ENCODE results near the gene TLR1.
A peak's percentile ranks its signal among the peaks of the same experiment; 100 is the strongest.
"Not testable (repeated sequence)": the region's sequence is repeated elsewhere in the genome, so short reads cannot be mapped to it uniquely, and the experiment has no call there.

TLR1 gene

GRCh38 chr4:38777925-38778324 lies 26.7 kb downstream of the TLR1 start:
- not testable (repeated sequence) for DNase-seq (ENCODE audit: low read depth in 2 of 2)

GRCh38 chr4:38775326-38775725 lies 29.3 kb downstream of the TLR1 start:
- no peak for DNase-seq (ENCODE audit: low read depth in 2 of 2)

GRCh38 chr4:38774181-38774955 lies 30.2 kb downstream of the TLR1 start:
- no peak for DNase-seq (ENCODE audit: low read depth in 2 of 2)

GRCh38 chr4:38770281-38770680 lies 34.3 kb downstream of the TLR1 start:
- DNase-seq (ENCODE audit: low read depth in 2 of 2): not testable (repeated sequence)

GRCh38 chr4:38769857-38770256 lies 34.7 kb downstream of the TLR1 start:
- no peak for DNase-seq (ENCODE audit: low read depth in 2 of 2)

GRCh38 chr4:38769441-38769840 lies 35.1 kb downstream of the TLR1 start:
- no peak for DNase-seq (ENCODE audit: low read depth in 2 of 2)

- DNase-seq (ENCODE audit: low read depth in 2 of 2): no peak
Observed at GRCh38 chr4:38768968-38769394, 35.6 kb downstream of the TLR1 start.

- not testable (repeated sequence) for DNase-seq (ENCODE audit: low read depth in 2 of 2)
Observed at GRCh38 chr4:38766940-38767339, 37.7 kb downstream of the TLR1 start.

- no peak for DNase-seq (ENCODE audit: low read depth in 2 of 2)
Observed at GRCh38 chr4:38765382-38765781, 39.2 kb downstream of the TLR1 start.

GRCh38 chr4:38764277-38764676 lies 40.3 kb downstream of the TLR1 start:
- DNase-seq (ENCODE audit: low read depth in 2 of 2): no peak

- no peak for DNase-seq (ENCODE audit: low read depth in 2 of 2)
Observed at GRCh38 chr4:38762560-38762959, 42.0 kb downstream of the TLR1 start.

- no peak for DNase-seq (ENCODE audit: low read depth in 2 of 2)
Observed at GRCh38 chr4:38759790-38760122, 44.8 kb downstream of the TLR1 start.

GRCh38 chr4:38759113-38759789 lies 45.3 kb downstream of the TLR1 start:
- peak; percentile 24 to 35 for DNase-seq (ENCODE audit: low read depth in 2 of 2)

GRCh38 chr4:38757945-38758600 lies 46.5 kb downstream of the TLR1 start:
- no peak for DNase-seq (ENCODE audit: low read depth in 2 of 2)

- DNase-seq (ENCODE audit: low read depth in 2 of 2): no peak
Observed at GRCh38 chr4:38752941-38753806, 51.4 kb downstream of the TLR1 start.

- DNase-seq (ENCODE audit: low read depth in 2 of 2): no peak
Observed at GRCh38 chr4:38752372-38752940, 52.1 kb downstream of the TLR1 start.

- DNase-seq (ENCODE audit: low read depth in 2 of 2): no peak
Observed at GRCh38 chr4:38751341-38752010, 53.1 kb downstream of the TLR1 start.

- no peak for DNase-seq (ENCODE audit: low read depth in 2 of 2)
Observed at GRCh38 chr4:38749336-38749735, 55.3 kb downstream of the TLR1 start.

GRCh38 chr4:38747629-38748028 lies 57.0 kb downstream of the TLR1 start:
- no peak for DNase-seq (ENCODE audit: low read depth in 2 of 2)
